ENCODE measurements around the gene FAM171A2.

DNA sequence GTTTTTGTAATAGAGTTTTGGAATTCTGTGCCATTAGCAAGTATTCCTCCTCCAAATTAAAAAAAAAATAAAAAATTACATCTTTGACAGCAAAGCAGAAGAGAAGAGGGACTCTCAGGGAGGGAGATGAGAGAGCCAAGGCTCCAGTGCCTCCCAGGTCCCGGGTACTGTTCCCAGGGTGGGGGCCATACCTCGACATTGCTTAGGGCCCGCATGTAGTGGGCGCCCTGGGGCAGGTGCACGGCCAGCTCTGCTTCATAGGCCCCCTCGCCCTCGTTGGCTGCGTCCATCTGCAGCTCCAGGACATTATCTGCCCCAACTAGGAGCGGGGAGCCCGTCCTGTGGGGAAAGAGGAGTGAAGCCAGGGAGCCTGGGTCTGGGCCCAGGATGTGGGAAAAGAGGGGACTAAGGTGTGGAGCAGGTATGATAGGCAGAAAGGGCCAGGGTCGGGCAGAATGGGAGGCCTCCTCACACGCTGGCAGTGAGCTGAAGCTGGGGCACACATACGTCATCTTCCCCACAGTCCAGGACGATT, 14.6 kb upstream of the FAM171A2 start:
- TF ChIP-seq, protein P1, sequence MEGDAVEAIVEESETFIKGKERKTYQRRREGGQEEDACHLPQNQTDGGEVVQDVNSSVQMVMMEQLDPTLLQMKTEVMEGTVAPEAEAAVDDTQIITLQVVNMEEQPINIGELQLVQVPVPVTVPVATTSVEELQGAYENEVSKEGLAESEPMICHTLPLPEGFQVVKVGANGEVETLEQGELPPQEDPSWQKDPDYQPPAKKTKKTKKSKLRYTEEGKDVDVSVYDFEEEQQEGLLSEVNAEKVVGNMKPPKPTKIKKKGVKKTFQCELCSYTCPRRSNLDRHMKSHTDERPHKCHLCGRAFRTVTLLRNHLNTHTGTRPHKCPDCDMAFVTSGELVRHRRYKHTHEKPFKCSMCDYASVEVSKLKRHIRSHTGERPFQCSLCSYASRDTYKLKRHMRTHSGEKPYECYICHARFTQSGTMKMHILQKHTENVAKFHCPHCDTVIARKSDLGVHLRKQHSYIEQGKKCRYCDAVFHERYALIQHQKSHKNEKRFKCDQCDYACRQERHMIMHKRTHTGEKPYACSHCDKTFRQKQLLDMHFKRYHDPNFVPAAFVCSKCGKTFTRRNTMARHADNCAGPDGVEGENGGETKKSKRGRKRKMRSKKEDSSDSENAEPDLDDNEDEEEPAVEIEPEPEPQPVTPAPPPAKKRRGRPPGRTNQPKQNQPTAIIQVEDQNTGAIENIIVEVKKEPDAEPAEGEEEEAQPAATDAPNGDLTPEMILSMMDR (IDR thresholded peaks at IDR 0.05), result no peak
- TF ChIP-seq, protein P2, sequence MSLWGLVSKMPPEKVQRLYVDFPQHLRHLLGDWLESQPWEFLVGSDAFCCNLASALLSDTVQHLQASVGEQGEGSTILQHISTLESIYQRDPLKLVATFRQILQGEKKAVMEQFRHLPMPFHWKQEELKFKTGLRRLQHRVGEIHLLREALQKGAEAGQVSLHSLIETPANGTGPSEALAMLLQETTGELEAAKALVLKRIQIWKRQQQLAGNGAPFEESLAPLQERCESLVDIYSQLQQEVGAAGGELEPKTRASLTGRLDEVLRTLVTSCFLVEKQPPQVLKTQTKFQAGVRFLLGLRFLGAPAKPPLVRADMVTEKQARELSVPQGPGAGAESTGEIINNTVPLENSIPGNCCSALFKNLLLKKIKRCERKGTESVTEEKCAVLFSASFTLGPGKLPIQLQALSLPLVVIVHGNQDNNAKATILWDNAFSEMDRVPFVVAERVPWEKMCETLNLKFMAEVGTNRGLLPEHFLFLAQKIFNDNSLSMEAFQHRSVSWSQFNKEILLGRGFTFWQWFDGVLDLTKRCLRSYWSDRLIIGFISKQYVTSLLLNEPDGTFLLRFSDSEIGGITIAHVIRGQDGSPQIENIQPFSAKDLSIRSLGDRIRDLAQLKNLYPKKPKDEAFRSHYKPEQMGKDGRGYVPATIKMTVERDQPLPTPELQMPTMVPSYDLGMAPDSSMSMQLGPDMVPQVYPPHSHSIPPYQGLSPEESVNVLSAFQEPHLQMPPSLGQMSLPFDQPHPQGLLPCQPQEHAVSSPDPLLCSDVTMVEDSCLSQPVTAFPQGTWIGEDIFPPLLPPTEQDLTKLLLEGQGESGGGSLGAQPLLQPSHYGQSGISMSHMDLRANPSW (CRISPR knock-in tag; conservative IDR thresholded peaks at IDR 0.05; ENCODE audit: low read depth), result no peak
- TF ChIP-seq, protein P3, sequence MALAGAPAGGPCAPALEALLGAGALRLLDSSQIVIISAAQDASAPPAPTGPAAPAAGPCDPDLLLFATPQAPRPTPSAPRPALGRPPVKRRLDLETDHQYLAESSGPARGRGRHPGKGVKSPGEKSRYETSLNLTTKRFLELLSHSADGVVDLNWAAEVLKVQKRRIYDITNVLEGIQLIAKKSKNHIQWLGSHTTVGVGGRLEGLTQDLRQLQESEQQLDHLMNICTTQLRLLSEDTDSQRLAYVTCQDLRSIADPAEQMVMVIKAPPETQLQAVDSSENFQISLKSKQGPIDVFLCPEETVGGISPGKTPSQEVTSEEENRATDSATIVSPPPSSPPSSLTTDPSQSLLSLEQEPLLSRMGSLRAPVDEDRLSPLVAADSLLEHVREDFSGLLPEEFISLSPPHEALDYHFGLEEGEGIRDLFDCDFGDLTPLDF (CRISPR knock-in tag; IDR thresholded peaks at IDR 0.05), result no peak
- TF ChIP-seq, protein P4, sequence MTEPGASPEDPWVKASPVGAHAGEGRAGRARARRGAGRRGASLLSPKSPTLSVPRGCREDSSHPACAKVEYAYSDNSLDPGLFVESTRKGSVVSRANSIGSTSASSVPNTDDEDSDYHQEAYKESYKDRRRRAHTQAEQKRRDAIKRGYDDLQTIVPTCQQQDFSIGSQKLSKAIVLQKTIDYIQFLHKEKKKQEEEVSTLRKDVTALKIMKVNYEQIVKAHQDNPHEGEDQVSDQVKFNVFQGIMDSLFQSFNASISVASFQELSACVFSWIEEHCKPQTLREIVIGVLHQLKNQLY (CRISPR knock-in tag; IDR thresholded peaks at IDR 0.05), result no peak
- TF ChIP-seq SP1 (CRISPR knock-in tag; conservative IDR thresholded peaks at IDR 0.05), result no peak
- TF ChIP-seq, protein P5, sequence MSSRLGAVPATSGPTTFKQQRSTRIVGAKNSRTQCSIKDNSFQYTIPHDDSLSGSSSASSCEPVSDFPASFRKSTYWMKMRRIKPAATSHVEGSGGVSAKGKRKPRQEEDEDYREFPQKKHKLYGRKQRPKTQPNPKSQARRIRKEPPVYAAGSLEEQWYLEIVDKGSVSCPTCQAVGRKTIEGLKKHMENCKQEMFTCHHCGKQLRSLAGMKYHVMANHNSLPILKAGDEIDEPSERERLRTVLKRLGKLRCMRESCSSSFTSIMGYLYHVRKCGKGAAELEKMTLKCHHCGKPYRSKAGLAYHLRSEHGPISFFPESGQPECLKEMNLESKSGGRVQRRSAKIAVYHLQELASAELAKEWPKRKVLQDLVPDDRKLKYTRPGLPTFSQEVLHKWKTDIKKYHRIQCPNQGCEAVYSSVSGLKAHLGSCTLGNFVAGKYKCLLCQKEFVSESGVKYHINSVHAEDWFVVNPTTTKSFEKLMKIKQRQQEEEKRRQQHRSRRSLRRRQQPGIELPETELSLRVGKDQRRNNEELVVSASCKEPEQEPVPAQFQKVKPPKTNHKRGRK (CRISPR knock-in tag; IDR thresholded peaks at IDR 0.05; ENCODE audit: borderline replicate concordance), result no peak
- no peak for TF ChIP-seq ZNF423 (CRISPR knock-in tag; IDR thresholded peaks at IDR 0.05)
- TF ChIP-seq, protein P6, sequence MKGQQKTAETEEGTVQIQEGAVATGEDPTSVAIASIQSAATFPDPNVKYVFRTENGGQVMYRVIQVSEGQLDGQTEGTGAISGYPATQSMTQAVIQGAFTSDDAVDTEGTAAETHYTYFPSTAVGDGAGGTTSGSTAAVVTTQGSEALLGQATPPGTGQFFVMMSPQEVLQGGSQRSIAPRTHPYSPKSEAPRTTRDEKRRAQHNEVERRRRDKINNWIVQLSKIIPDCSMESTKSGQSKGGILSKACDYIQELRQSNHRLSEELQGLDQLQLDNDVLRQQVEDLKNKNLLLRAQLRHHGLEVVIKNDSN (CRISPR knock-in tag; IDR thresholded peaks at IDR 0.05), result no peak
- no peak for TF ChIP-seq NFE2L1 (CRISPR knock-in tag; IDR thresholded peaks at IDR 0.05)

Measured in WTC11 (cell line).